GM23338 (cell line): Measurements from ENCODE around the gene WNT2. TPM values are rescaled to one million over a fixed set of nuclear protein-coding genes. Genes with fewer than 3 reads are reported as not detected.

Experiments used
- ATAC-seq: fragments of 200-7000 bp; cut with Tn5 transposase; 3 replicates; pipeline ENCODE4 v1.9.1; 2020
- DNase-seq: peaks from one replicate; pipeline ENCODE4 v3.0.0-alpha.2; 2015; ENCODE audit warnings: low spot score
- H2AFZ ChIP-seq: fragments of 200-600 bp; sonication (generic); 2 replicates; pipeline ENCODE4 v1.8.0; 2016; ENCODE audit warnings: antibody characterized with exemption, mild to moderate bottlenecking, moderate library complexity
- H3F3A ChIP-seq: fragments of 200-600 bp; sonication (generic); replicated peaks from 2 replicates; pipeline ENCODE4 v1.8.0; 2017; ENCODE audit warnings: antibody characterized with exemption, mixed run types, low read depth
- H3K27ac ChIP-seq: fragments of 200-600 bp; sonication (generic); 2 replicates; pipeline ENCODE4 v1.6.1; 2016; ENCODE audit warnings: low read depth
- H3K27me3 ChIP-seq: fragments of 200-600 bp; sonication (generic); 2 replicates; pipeline ENCODE4 v1.8.0; 2016; ENCODE audit warnings: mild to moderate bottlenecking, mixed run types, moderate library complexity; ENCODE audit not compliant: insufficient read depth
- H3K36me3 ChIP-seq: fragments of 200-600 bp; sonication (generic); 2 replicates; pipeline ENCODE4 v1.8.0; 2016; ENCODE audit warnings: mild to moderate bottlenecking; ENCODE audit not compliant: insufficient read depth
- H3K4me1 ChIP-seq: fragments of 200-600 bp; sonication (generic); 2 replicates; pipeline ENCODE4 v1.8.0; 2016; ENCODE audit warnings: mild to moderate bottlenecking, moderate library complexity; ENCODE audit not compliant: insufficient read depth
- H3K4me2 ChIP-seq: fragments of 200-600 bp; sonication (generic); 2 replicates; pipeline ENCODE4 v1.7.1; 2017; ENCODE audit warnings: mixed run types
- H3K4me3 ChIP-seq: fragments of 200-600 bp; sonication (generic); 2 replicates; pipeline ENCODE4 v1.6.1; 2016; ENCODE audit warnings: mixed run types
- H3K79me2 ChIP-seq: fragments of 200-600 bp; sonication (generic); replicated peaks from 2 replicates; pipeline ENCODE4 v1.8.0; 2017; ENCODE audit warnings: mild to moderate bottlenecking; ENCODE audit not compliant: insufficient read depth
- H3K9me2 ChIP-seq: fragments of 200-600 bp; sonication (generic); 2 replicates; pipeline ENCODE4 v1.8.0; 2017; ENCODE audit not compliant: insufficient read depth
- H4K20me1 ChIP-seq: fragments of 200-600 bp; sonication (generic); replicated peaks from 2 replicates; pipeline ENCODE4 v1.8.0; 2017; ENCODE audit warnings: mild to moderate bottlenecking; ENCODE audit not compliant: insufficient read depth
- H3K27ac Mint-ChIP-seq: 2 replicates; pipeline ENCODE4 v1.8.0; 2020; ENCODE audit warnings: inconsistent platforms, mild to moderate bottlenecking, moderate library complexity, mixed read lengths
- H3K27me3 Mint-ChIP-seq: 3 replicates; pipeline ENCODE4 v1.8.0; 2022; ENCODE audit warnings: low read depth, mild to moderate bottlenecking, moderate library complexity, mixed read lengths, inconsistent platforms; ENCODE audit not compliant: insufficient read depth, poor library complexity
- H3K36me3 Mint-ChIP-seq: 3 replicates; pipeline ENCODE4 v1.8.0; 2021; ENCODE audit warnings: low read depth, mild to moderate bottlenecking, inconsistent platforms, moderate library complexity, mixed read lengths
- H3K4me1 Mint-ChIP-seq: 3 replicates; pipeline ENCODE4 v1.8.0; 2020; ENCODE audit warnings: mild to moderate bottlenecking, inconsistent platforms, mixed read lengths
- H3K4me3 Mint-ChIP-seq: 3 replicates; pipeline ENCODE4 v1.8.0; 2021; ENCODE audit warnings: moderate library complexity, mild to moderate bottlenecking, inconsistent platforms, mixed read lengths
- H3K9me3 Mint-ChIP-seq: 3 replicates; pipeline ENCODE4 v1.8.0; 2020; ENCODE audit warnings: moderate library complexity, mild to moderate bottlenecking, inconsistent platforms, mixed read lengths
- CREB1 ChIP-seq: fragments of 250-450 bp; sonication (Bioruptor Pico); IDR thresholded peaks from 2 replicates; pipeline ENCODE4 v1.5.0; 2020; ENCODE audit warnings: low read depth, mild to moderate bottlenecking, moderate library complexity
- EZH2phosphoT487 ChIP-seq: fragments of 200-600 bp; sonication (generic); IDR thresholded peaks from one replicate; pipeline ENCODE4 v1.8.1; 2018; ENCODE audit warnings: antibody characterized with exemption; ENCODE audit not compliant: unreplicated experiment
- JUNB ChIP-seq: IDR thresholded peaks from one replicate; pipeline ENCODE4 v1.6.1; 2016; ENCODE audit warnings: antibody characterized with exemption; ENCODE audit not compliant: unreplicated experiment
- NANOG ChIP-seq: IDR thresholded peaks from 2 replicates; pipeline ENCODE4 v1.6.1; 2016; ENCODE audit warnings: antibody characterized with exemption, borderline replicate concordance
- POLR2AphosphoS5 ChIP-seq: IDR thresholded peaks from 2 replicates; pipeline ENCODE4 v1.6.1; 2016; ENCODE audit warnings: antibody characterized with exemption, low read depth
- ZNF114 ChIP-seq: fragments of 250-450 bp; sonication (Bioruptor Pico); IDR thresholded peaks from 2 replicates; pipeline ENCODE4 v1.5.0; 2020; ENCODE audit warnings: mild to moderate bottlenecking, moderate library complexity
- ZNF331 ChIP-seq: fragments of 250-450 bp; sonication (Bioruptor Pico); IDR thresholded peaks from 2 replicates; pipeline ENCODE4 v1.5.0; 2020; ENCODE audit warnings: low read depth, mild to moderate bottlenecking, moderate library complexity
- polyA plus RNA-seq: library from polyadenylated mRNA; unstranded; fragments of >200 nt; fragmentation: Nextera tagmentation; extraction: Ambion mirVana; gene quantifications from 2 replicates; pipeline ENCODE4 v1.2.1, GENCODE V29; 2016
- total RNA-seq: library from RNA; depleted of rRNA; stranded (reverse); fragments of >200 nt; shearing (Covaris generic); gene quantifications from 2 replicates; pipeline ENCODE4 v1.2.3, GENCODE V29; 2014
- TF ChIP-seq, protein P1 (sequence below): fragments of 250-450 bp; sonication (Bioruptor Pico); IDR thresholded peaks from 2 replicates; pipeline ENCODE4 v1.5.0; 2020; ENCODE audit warnings: mild to moderate bottlenecking, moderate library complexity
- TF ChIP-seq, protein P2 (sequence below): IDR thresholded peaks from 2 replicates; pipeline ENCODE4 v1.6.1; 2016; ENCODE audit warnings: antibody characterized with exemption
- TF ChIP-seq, protein P3 (sequence below): IDR thresholded peaks from one replicate; pipeline ENCODE4 v1.6.1; 2018; ENCODE audit warnings: antibody characterized with exemption; ENCODE audit not compliant: unreplicated experiment

Gene WNT2
- total and polyA plus RNA-seq, 2 experiments from 2014 or later = not detected

DNA sequence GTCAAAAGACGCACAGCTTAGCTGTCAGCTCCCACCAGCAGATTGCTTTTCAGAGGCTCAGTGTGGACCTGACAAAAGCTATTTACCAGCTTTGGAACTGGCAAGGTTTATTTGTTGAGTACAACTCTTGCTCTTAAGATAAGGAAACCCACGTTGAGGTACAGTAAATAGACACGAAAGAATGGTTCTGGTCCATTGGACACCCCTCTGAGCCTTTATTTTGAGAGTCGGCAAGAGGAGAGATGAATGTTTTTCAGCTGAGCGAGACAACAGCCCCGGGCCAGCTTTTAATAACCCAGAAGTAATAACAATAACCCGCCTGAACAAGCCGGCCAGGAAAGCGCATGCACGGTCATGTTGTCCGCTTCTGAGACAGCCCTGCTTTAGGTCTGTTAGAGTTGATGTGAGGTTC lies 49.0 kb downstream of the WNT2 start (continued):
- TF ChIP-seq, protein P1, sequence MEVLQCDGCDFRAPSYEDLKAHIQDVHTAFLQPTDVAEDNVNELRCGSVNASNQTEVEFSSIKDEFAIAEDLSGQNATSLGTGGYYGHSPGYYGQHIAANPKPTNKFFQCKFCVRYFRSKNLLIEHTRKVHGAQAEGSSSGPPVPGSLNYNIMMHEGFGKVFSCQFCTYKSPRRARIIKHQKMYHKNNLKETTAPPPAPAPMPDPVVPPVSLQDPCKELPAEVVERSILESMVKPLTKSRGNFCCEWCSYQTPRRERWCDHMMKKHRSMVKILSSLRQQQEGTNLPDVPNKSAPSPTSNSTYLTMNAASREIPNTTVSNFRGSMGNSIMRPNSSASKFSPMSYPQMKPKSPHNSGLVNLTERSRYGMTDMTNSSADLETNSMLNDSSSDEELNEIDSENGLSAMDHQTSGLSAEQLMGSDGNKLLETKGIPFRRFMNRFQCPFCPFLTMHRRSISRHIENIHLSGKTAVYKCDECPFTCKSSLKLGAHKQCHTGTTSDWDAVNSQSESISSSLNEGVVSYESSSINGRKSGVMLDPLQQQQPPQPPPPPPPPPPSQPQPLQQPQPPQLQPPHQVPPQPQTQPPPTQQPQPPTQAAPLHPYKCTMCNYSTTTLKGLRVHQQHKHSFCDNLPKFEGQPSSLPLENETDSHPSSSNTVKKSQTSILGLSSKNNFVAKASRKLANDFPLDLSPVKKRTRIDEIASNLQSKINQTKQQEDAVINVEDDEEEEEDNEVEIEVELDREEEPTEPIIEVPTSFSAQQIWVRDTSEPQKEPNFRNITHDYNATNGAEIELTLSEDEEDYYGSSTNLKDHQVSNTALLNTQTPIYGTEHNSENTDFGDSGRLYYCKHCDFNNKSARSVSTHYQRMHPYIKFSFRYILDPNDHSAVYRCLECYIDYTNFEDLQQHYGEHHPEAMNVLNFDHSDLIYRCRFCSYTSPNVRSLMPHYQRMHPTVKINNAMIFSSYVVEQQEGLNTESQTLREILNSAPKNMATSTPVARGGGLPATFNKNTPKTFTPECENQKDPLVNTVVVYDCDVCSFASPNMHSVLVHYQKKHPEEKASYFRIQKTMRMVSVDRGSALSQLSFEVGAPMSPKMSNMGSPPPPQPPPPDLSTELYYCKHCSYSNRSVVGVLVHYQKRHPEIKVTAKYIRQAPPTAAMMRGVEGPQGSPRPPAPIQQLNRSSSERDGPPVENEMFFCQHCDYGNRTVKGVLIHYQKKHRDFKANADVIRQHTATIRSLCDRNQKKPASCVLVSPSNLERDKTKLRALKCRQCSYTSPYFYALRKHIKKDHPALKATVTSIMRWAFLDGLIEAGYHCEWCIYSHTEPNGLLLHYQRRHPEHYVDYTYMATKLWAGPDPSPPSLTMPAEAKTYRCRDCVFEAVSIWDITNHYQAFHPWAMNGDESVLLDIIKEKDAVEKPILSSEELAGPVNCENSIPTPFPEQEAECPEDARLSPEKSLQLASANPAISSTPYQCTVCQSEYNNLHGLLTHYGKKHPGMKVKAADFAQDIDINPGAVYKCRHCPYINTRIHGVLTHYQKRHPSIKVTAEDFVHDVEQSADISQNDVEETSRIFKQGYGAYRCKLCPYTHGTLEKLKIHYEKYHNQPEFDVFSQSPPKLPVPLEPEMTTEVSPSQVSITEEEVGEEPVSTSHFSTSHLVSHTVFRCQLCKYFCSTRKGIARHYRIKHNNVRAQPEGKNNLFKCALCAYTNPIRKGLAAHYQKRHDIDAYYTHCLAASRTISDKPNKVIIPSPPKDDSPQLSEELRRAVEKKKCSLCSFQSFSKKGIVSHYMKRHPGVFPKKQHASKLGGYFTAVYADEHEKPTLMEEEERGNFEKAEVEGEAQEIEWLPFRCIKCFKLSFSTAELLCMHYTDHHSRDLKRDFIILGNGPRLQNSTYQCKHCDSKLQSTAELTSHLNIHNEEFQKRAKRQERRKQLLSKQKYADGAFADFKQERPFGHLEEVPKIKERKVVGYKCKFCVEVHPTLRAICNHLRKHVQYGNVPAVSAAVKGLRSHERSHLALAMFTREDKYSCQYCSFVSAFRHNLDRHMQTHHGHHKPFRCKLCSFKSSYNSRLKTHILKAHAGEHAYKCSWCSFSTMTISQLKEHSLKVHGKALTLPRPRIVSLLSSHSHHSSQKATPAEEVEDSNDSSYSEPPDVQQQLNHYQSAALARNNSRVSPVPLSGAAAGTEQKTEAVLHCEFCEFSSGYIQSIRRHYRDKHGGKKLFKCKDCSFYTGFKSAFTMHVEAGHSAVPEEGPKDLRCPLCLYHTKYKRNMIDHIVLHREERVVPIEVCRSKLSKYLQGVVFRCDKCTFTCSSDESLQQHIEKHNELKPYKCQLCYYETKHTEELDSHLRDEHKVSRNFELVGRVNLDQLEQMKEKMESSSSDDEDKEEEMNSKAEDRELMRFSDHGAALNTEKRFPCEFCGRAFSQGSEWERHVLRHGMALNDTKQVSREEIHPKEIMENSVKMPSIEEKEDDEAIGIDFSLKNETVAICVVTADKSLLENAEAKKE (CRISPR knock-in tag) = no peak
- TF ChIP-seq ZNF114 (no peak), CREB1 (no peak)

DNA sequence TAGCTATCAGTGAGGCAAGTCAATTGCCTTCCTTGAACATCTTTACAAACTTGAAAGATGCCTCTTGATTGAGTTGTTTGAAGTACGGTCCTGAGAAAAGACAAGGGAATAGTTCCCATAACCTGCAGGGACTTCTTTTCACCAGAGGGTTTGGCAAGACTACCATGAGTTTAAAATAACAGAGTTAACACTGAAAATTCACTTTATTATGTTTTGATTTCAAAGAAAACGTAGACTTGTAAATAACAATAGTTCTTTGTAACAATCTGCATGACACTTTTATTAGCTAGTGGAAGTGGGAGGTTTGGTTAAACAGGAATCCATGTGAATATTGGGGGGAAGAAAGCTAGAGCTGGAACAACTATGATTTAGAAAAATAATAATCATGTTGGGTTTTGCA lies 49.5 kb downstream of the WNT2 start:
- ATAC-seq = no peak
- no peak overlapping the region for H3K4me3 ChIP-seq
- H3K27ac ChIP-seq = no peak overlapping the region
- H3K9me3 Mint-ChIP-seq = no peaks in the 10 kb centered on the region
- no peaks in the 10 kb centered on the region for H3K4me1 ChIP-seq
- H2AFZ ChIP-seq = no peak overlapping the region
- no peaks in the 10 kb centered on the region for H4K20me1 ChIP-seq
- H3K36me3 ChIP-seq = no peaks in the 10 kb centered on the region
- peaks cover 2% of the 10 kb centered on the region for H3K27me3 Mint-ChIP-seq
- H3K36me3 Mint-ChIP-seq = no peaks in the 10 kb centered on the region
- no peaks in the 10 kb centered on the region for H3F3A ChIP-seq
- H3K27me3 ChIP-seq = no peaks in the 10 kb centered on the region
- no peaks in the 10 kb centered on the region; the same call in 1 of the 2 replicates for H3K9me2 ChIP-seq
- H3K4me1 Mint-ChIP-seq = no peaks in the 10 kb centered on the region; the same call in 2 of the 3 replicates
- no peak overlapping the region for H3K4me3 Mint-ChIP-seq
- no peak for DNase-seq
- no peak overlapping the region for H3K4me2 ChIP-seq
- no peak overlapping the region for H3K27ac Mint-ChIP-seq
- H3K79me2 ChIP-seq = no peaks in the 10 kb centered on the region
- TF ChIP-seq ZNF114 (no peak), ZNF331 (CRISPR knock-in tag) (no peak), EZH2phosphoT487 (no peak), JUNB (no peak), POLR2AphosphoS5 (no peak), NANOG (no peak)
- TF ChIP-seq, protein P2, sequence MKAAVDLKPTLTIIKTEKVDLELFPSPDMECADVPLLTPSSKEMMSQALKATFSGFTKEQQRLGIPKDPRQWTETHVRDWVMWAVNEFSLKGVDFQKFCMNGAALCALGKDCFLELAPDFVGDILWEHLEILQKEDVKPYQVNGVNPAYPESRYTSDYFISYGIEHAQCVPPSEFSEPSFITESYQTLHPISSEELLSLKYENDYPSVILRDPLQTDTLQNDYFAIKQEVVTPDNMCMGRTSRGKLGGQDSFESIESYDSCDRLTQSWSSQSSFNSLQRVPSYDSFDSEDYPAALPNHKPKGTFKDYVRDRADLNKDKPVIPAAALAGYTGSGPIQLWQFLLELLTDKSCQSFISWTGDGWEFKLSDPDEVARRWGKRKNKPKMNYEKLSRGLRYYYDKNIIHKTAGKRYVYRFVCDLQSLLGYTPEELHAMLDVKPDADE = no peak
- TF ChIP-seq, protein P3, sequence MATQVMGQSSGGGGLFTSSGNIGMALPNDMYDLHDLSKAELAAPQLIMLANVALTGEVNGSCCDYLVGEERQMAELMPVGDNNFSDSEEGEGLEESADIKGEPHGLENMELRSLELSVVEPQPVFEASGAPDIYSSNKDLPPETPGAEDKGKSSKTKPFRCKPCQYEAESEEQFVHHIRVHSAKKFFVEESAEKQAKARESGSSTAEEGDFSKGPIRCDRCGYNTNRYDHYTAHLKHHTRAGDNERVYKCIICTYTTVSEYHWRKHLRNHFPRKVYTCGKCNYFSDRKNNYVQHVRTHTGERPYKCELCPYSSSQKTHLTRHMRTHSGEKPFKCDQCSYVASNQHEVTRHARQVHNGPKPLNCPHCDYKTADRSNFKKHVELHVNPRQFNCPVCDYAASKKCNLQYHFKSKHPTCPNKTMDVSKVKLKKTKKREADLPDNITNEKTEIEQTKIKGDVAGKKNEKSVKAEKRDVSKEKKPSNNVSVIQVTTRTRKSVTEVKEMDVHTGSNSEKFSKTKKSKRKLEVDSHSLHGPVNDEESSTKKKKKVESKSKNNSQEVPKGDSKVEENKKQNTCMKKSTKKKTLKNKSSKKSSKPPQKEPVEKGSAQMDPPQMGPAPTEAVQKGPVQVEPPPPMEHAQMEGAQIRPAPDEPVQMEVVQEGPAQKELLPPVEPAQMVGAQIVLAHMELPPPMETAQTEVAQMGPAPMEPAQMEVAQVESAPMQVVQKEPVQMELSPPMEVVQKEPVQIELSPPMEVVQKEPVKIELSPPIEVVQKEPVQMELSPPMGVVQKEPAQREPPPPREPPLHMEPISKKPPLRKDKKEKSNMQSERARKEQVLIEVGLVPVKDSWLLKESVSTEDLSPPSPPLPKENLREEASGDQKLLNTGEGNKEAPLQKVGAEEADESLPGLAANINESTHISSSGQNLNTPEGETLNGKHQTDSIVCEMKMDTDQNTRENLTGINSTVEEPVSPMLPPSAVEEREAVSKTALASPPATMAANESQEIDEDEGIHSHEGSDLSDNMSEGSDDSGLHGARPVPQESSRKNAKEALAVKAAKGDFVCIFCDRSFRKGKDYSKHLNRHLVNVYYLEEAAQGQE = no peak
